PC-3 (cell line): ENCODE results near the gene HSPA1L.
"Not testable (repeated sequence)": the region's sequence is repeated elsewhere in the genome, so short reads cannot be mapped to it uniquely, and the experiment has no call there.

Source experiments
- EZH2phosphoT487 ChIP-seq: fragments of 300-600 bp; sonication (generic); IDR thresholded peaks from 2 replicates; pipeline ENCODE4 v1.6.1; 2018; ENCODE audit warnings: mild to moderate bottlenecking, antibody characterized with exemption, low read length, borderline replicate concordance
- TF ChIP-seq, protein P1 (sequence below): fragments of 300-600 bp; sonication (generic); conservative IDR thresholded peaks from 2 replicates; pipeline ENCODE4 v1.5.1; 2017; ENCODE audit warnings: antibody characterized with exemption, low read depth, mild to moderate bottlenecking, low read length

DNA sequence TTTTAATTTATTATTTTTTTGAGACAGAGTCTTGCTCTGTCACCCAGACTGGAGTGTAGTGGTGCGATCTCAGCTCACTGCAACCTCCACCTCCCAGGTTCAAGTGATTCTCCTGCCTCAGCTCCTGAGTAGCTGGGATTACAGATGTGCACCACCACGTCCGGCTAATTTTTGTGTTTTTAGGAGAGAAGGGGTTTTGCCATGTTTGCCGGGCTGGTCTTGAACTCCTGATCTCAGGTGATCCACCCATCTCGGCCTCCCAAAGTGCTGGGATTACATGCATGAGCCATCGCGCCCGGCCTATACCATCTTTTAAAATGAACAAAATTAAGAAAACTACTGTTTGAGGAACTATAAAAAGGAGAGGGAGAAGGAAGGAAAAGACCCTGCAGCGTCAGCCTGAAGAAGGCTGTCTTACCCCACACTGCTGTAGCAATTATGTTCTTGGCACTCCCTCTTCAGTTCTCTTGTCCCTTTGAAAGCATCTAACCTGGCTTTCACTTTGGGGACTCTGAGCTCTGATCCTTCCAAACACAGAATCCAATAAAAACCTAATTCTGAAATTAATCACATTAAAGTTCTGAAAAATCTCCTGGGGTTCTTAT is 8.6 kb upstream of the HSPA1L start:
- TF ChIP-seq, protein P1, sequence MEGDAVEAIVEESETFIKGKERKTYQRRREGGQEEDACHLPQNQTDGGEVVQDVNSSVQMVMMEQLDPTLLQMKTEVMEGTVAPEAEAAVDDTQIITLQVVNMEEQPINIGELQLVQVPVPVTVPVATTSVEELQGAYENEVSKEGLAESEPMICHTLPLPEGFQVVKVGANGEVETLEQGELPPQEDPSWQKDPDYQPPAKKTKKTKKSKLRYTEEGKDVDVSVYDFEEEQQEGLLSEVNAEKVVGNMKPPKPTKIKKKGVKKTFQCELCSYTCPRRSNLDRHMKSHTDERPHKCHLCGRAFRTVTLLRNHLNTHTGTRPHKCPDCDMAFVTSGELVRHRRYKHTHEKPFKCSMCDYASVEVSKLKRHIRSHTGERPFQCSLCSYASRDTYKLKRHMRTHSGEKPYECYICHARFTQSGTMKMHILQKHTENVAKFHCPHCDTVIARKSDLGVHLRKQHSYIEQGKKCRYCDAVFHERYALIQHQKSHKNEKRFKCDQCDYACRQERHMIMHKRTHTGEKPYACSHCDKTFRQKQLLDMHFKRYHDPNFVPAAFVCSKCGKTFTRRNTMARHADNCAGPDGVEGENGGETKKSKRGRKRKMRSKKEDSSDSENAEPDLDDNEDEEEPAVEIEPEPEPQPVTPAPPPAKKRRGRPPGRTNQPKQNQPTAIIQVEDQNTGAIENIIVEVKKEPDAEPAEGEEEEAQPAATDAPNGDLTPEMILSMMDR = not testable (repeated sequence)
- not testable (repeated sequence) for TF ChIP-seq EZH2phosphoT487
